ENCODE data around the gene RAB3IL1. TPM values are rescaled to one million over a fixed set of nuclear protein-coding genes. Genes with fewer than 3 reads are reported as not detected.

RAB3IL1 gene
- total RNA-seq, 3 donors from 2014 or later: 2.6 to 15.0 (median 11.8) TPM

GRCh38 chr11:61914471-61915171, 2.7 kb downstream of the RAB3IL1 start:
- no peaks in the 10 kb centered on the region for H3K4me1 ChIP-seq (ENCODE audit: low read depth)
- TF ChIP-seq CTCF (IDR thresholded peaks at IDR 0.05): no peak
- H3K9me3 ChIP-seq: no peaks in the 10 kb centered on the region
- no peak overlapping the region for H3K4me3 ChIP-seq
- DNase-seq (peak in 1 of 3 donors; percentile 17), ATAC-seq (no peak)
- intact Hi-C loops (cut with DNase I, micrococcal nuclease): no loop called here
- no peaks in the 10 kb centered on the region for H3K36me3 ChIP-seq (ENCODE audit: low read depth)

GRCh38 chr11:61913699-61914395, 3.5 kb downstream of the RAB3IL1 start:
- H3K4me1 ChIP-seq (ENCODE audit: low read depth): no peaks in the 10 kb centered on the region
- ATAC-seq (no peak), DNase-seq (peak in 2 of 3 donors; percentile 11 to 19)
- intact Hi-C loops (cut with DNase I, micrococcal nuclease): no loop called here
- TF ChIP-seq CTCF (IDR thresholded peaks at IDR 0.05): no peak
- no peaks in the 10 kb centered on the region for H3K36me3 ChIP-seq (ENCODE audit: low read depth)
- no peaks in the 10 kb centered on the region for H3K9me3 ChIP-seq
- no peak overlapping the region for H3K4me3 ChIP-seq

- ATAC-seq (no peak), DNase-seq (peak in 2 of 3 donors; percentile 21 to 38)
- H3K36me3 ChIP-seq (ENCODE audit: low read depth): no peaks in the 10 kb centered on the region
- no peaks in the 10 kb centered on the region for H3K9me3 ChIP-seq
- no peak overlapping the region for H3K4me3 ChIP-seq
- intact Hi-C loops (cut with DNase I, micrococcal nuclease): no loop called here
- TF ChIP-seq CTCF (IDR thresholded peaks at IDR 0.05): no peak
- H3K4me1 ChIP-seq (ENCODE audit: low read depth): no peaks in the 10 kb centered on the region
Measured at GRCh38 chr11:61912991-61913698, 4.2 kb downstream of the RAB3IL1 start.

- Histone ChIP-seq H3K4me3 (no peak overlapping the region), H3K9me3 (no peaks in the 10 kb centered on the region), H3K36me3 (ENCODE audit: low read depth) (no peaks in the 10 kb centered on the region), H3K4me1 (ENCODE audit: low read depth) (no peaks in the 10 kb centered on the region)
- no peak for TF ChIP-seq CTCF (IDR thresholded peaks at IDR 0.05)
- peak in 2 of 3 donors; percentile 19 to 52 for DNase-seq
- intact Hi-C loops (cut with DNase I, micrococcal nuclease): no loop called here
- ATAC-seq: peak; percentile 22
Measured at GRCh38 chr11:61912530-61912898, 4.9 kb downstream of the RAB3IL1 start.

GRCh38 chr11:61911701-61912529, 5.5 kb downstream of the RAB3IL1 start:
- TF ChIP-seq CTCF (IDR thresholded peaks at IDR 0.05): no peak
- DNase-seq: peak in 2 of 3 donors; percentile 29 to 34
- intact Hi-C loops (cut with DNase I, micrococcal nuclease): no loop called here
- Histone ChIP-seq H3K36me3 (ENCODE audit: low read depth) (no peaks in the 10 kb centered on the region), H3K9me3 (no peaks in the 10 kb centered on the region), H3K4me3 (no peak overlapping the region), H3K4me1 (ENCODE audit: low read depth) (no peaks in the 10 kb centered on the region)
- ATAC-seq: no peak
